Body of pancreas (tissue), 4 donors: Measurements from ENCODE around the gene MED13L.

Experiments used
- CTCF ChIP-seq, 7 experiments: fragments of 450-650 bp in 4 of 7; fragments of 200-600 bp in 3 of 7; sonication (generic) in 3 of 7; IDR thresholded peaks; one replicate each; pipeline ENCODE4 v1.5.1; 2016 to 2019; ENCODE audit warnings: antibody characterized with exemption in 7 of 7
- POLR2A ChIP-seq, 3 donors: fragments of 450-650 bp; IDR thresholded peaks; one replicate each; pipeline ENCODE4 v1.6.1; 2016; ENCODE audit warnings: antibody characterized with exemption in 3 of 3, mild to moderate bottlenecking in 2 of 3

DNA sequence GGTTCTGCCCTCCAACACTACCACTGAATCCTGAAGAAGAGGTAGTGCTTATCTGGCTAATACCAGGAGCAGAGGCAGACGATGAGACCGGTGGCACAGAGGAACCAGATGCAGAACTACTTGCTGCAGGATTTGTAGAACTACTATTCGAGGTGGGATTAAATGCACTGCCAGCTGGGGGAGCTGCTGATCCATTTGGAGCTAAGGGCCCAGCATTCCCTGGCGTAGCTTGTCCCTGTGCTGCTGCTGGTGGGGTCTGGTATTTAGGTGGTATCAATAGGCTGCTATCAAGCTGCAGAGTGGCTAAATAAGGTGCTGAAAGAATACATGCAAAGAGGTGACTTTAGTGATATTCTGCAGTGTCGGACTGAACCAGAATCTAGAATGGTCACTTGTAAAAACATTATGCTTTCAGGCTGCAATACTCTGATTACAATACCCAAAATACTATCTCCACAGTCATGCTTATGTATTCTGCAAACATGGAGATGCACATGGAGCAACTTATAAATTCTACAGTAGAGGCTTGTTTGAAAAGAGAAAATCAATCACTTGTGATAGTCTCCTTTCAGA, 294.2 kb downstream of the MED13L start:
- TF ChIP-seq CTCF (IDR thresholded peaks at IDR 0.05) (peak in 2 of 7 experiments; percentile 13 to 17), POLR2A (IDR thresholded peaks at IDR 0.05) (no peak)
